Left lung (tissue), 10 donors: ENCODE data around the gene SUCLG2. TPM values are rescaled to one million over a fixed set of nuclear protein-coding genes. Genes with fewer than 3 reads are reported as not detected.

Experiments used
- ATAC-seq: fragments of 200-7000 bp; cut with Tn5 transposase; one replicate; pipeline ENCODE4 v1.9.1; 2020; ENCODE audit warnings: moderate library complexity
- DNase-seq, 4 donors: peaks; one replicate each; pipeline ENCODE4 v3.0.0-alpha.2; 2013 to 2020
- H3K27ac ChIP-seq, 2 donors: fragments of 200-600 bp; sonication (generic) in 1 of 2; one replicate each; pipeline versions ENCODE4 v1.5.0 to v1.8.0; 2020 to 2021
- H3K27me3 ChIP-seq, 2 donors: fragments of 200-600 bp; sonication (generic) in 1 of 2; one replicate each; pipeline versions ENCODE4 v1.5.0 to v1.8.0; 2020 to 2021
- H3K36me3 ChIP-seq, 2 donors: fragments of 200-600 bp; sonication (generic) in 1 of 2; one replicate each; pipeline versions ENCODE4 v1.5.0 to v1.8.0; 2020 to 2021
- H3K4me1 ChIP-seq, 2 donors: fragments of 200-600 bp; one replicate each; pipeline ENCODE4 v1.8.0; 2021
- H3K4me3 ChIP-seq, 2 donors: fragments of 200-600 bp; sonication (generic) in 1 of 2; one replicate each; pipeline versions ENCODE4 v1.5.0 to v1.8.0; 2020 to 2021; ENCODE audit warnings: mild to moderate bottlenecking in 1 of 2
- H3K9me3 ChIP-seq, 2 donors: fragments of 200-600 bp; sonication (generic) in 1 of 2; one replicate each; pipeline versions ENCODE4 v1.5.0 to v1.8.0; 2020 to 2021
- CTCF ChIP-seq, 2 donors: fragments of 200-600 bp; sonication (generic) in 1 of 2; IDR thresholded peaks; one replicate each; pipeline versions ENCODE4 v1.5.0 to v1.8.0; 2021; ENCODE audit warnings: antibody characterized with exemption in 2 of 2
- intact Hi-C, 2 donors: fragments of 100-400 bp; cut with DNase I; formaldehyde crosslinking; loops; one replicate each; pipeline versions ENCODE4 v1.11.2 to v1.14.2; 2022
- polyA plus RNA-seq, 6 donors: library from polyadenylated mRNA; unstranded; fragments of 120-200 nt; gene quantifications; one replicate each; pipeline ENCODE4 v1.2.1, GENCODE V29; 2013; ENCODE audit not compliant: insufficient read length in 6 of 6
- total RNA-seq, 2 donors: library from RNA; stranded (reverse); fragmentation: NEBNext Ultra II Directional; extraction: Animal tissue kit (Norgen Biotek cat#: 25700); gene quantifications; one replicate each; pipeline ENCODE4 v1.2.1, GENCODE V29; 2021
- donor health status: DM: no; HTN: yes; CAD: no.
- donor health status: DM: no; HTN: no; CAD: no.

SUCLG2 gene
- total and polyA plus RNA-seq, 8 donors: 52.7 to 74.1 (median 60.0) TPM

GRCh38 chr3:67601919-67602608 is 52.3 kb downstream of the SUCLG2 start:
- Histone ChIP-seq H3K4me1 (peaks cover 0 to 3% of the 10 kb centered on the region in 2 donors), H3K27me3 (no peaks in the 10 kb centered on the region), H3K4me3 (no peak overlapping the region), H3K36me3 (peaks cover 0 to 17% of the 10 kb centered on the region in 2 donors), H3K9me3 (no peaks in the 10 kb centered on the region), H3K27ac (no peak overlapping the region)
- intact Hi-C loops: no loop called here
- TF ChIP-seq CTCF (IDR thresholded peaks at IDR 0.05): no peak
- DNase-seq (no peak), ATAC-seq (no peak)

- intact Hi-C loops: no loop called here
- H3K27me3 ChIP-seq: no peaks in the 10 kb centered on the region
- ATAC-seq: no peak
- H3K36me3 ChIP-seq: peaks cover 0 to 10% of the 10 kb centered on the region in 2 donors
- TF ChIP-seq CTCF (IDR thresholded peaks at IDR 0.05): no peak
- no peaks in the 10 kb centered on the region for H3K9me3 ChIP-seq
- DNase-seq: no peak
- no peak overlapping the region for H3K27ac ChIP-seq
- H3K4me3 ChIP-seq: no peak overlapping the region
- peaks cover 0 to 3% of the 10 kb centered on the region in 2 donors for H3K4me1 ChIP-seq
Observed at GRCh38 chr3:67601385-67601784, 53.0 kb downstream of the SUCLG2 start.

GRCh38 chr3:67599821-67600220 is 54.6 kb downstream of the SUCLG2 start:
- H3K27ac ChIP-seq: no peak overlapping the region
- no peaks in the 10 kb centered on the region for H3K27me3 ChIP-seq
- peaks cover 0 to 3% of the 10 kb centered on the region in 2 donors for H3K4me1 ChIP-seq
- H3K9me3 ChIP-seq: no peaks in the 10 kb centered on the region
- intact Hi-C loops: no loop called here
- DNase-seq: no peak
- no peak for TF ChIP-seq CTCF (IDR thresholded peaks at IDR 0.05)
- H3K36me3 ChIP-seq: peaks cover 0 to 4% of the 10 kb centered on the region in 2 donors
- ATAC-seq: no peak
- no peak overlapping the region for H3K4me3 ChIP-seq

- peaks cover 0 to 3% of the 10 kb centered on the region in 2 donors for H3K4me1 ChIP-seq
Observed at GRCh38 chr3:67598814-67599556, 55.4 kb downstream of the SUCLG2 start.

More at GRCh38 chr3:67598814-67599556, 55.4 kb downstream of the SUCLG2 start:
- intact Hi-C loops: no loop called here
- TF ChIP-seq CTCF (IDR thresholded peaks at IDR 0.05): no peak
- ATAC-seq (no peak), DNase-seq (no peak)
- no peaks in the 10 kb centered on the region for H3K27me3 ChIP-seq
- H3K4me3 ChIP-seq: no peak overlapping the region
- no peak overlapping the region for H3K27ac ChIP-seq
- H3K9me3 ChIP-seq: no peaks in the 10 kb centered on the region
- peaks cover 0 to 4% of the 10 kb centered on the region in 2 donors for H3K36me3 ChIP-seq
